CD8-positive, alpha-beta memory T cell (primary cell): ENCODE results near the gene CA5B. TPM values are rescaled to one million over a fixed set of nuclear protein-coding genes. Genes with fewer than 3 reads are reported as not detected.
A peak's percentile ranks its signal among the peaks of the same experiment; 100 is the strongest.
"Not testable (repeated sequence)": the region's sequence is repeated elsewhere in the genome, so short reads cannot be mapped to it uniquely, and the experiment has no call there.

Source experiments
- CTCF ChIA-PET: fragments of 350-600 bp; sonication (Branson Sonifier 250); formaldehyde crosslinking; loops from one replicate; lab custom pipeline; 2021; ENCODE audit warnings: antibody characterized with exemption; lab: Charles Lee
- POLR2A ChIA-PET: fragments of 350-600 bp; sonication (Branson Sonifier 250); formaldehyde crosslinking; loops from one replicate; lab custom pipeline; 2021; ENCODE audit warnings: antibody characterized with exemption; lab: Charles Lee
- DNase-seq, 5 donors: peaks; one replicate each; pipeline versions ENCODE4 v3.0.0 to v3.0.0-alpha.2; 2020 to 2022; ENCODE audit warnings: mixed read lengths in 1 of 5
- H3K27ac ChIP-seq: one replicate; pipeline ENCODE4 v1.7.0; 2013; ENCODE audit warnings: low read depth, mild to moderate bottlenecking, low read length, moderate library complexity
- H3K27me3 ChIP-seq: 2 replicates; pipeline ENCODE4 v1.7.0; 2013; ENCODE audit warnings: low read length, mild to moderate bottlenecking; ENCODE audit not compliant: insufficient read depth, poor library complexity, severe bottlenecking
- H3K36me3 ChIP-seq: 2 replicates; pipeline ENCODE4 v1.7.0; 2013; ENCODE audit warnings: mild to moderate bottlenecking, low read length, moderate library complexity; ENCODE audit not compliant: insufficient read depth
- H3K4me1 ChIP-seq: 2 replicates; pipeline ENCODE4 v1.7.0; 2013; ENCODE audit warnings: mild to moderate bottlenecking, low read length, moderate library complexity; ENCODE audit not compliant: insufficient read depth
- H3K4me3 ChIP-seq: 2 replicates; pipeline ENCODE4 v1.7.0; 2013; ENCODE audit warnings: mild to moderate bottlenecking, low read length
- H3K9me3 ChIP-seq: 2 replicates; pipeline ENCODE4 v1.7.0; 2013; ENCODE audit warnings: mild to moderate bottlenecking, low read length
- H3K27ac Mint-ChIP-seq, 8 donors: one replicate each; pipeline ENCODE4 v1.8.0; 2020 to 2021; ENCODE audit warnings: mixed read lengths in 8 of 8, mild to moderate bottlenecking in 6 of 8, inconsistent platforms in 3 of 8, moderate library complexity in 3 of 8
- H3K27me3 Mint-ChIP-seq, 2 donors: one replicate each; pipeline ENCODE4 v1.8.0; 2020 to 2021; ENCODE audit warnings: mixed read lengths in 2 of 2, mild to moderate bottlenecking in 1 of 2, moderate library complexity in 1 of 2
- H3K36me3 Mint-ChIP-seq, 3 donors: one replicate each; pipeline ENCODE4 v1.8.0; 2020 to 2021; ENCODE audit warnings: mixed read lengths in 3 of 3, inconsistent platforms in 1 of 3, mild to moderate bottlenecking in 1 of 3
- H3K4me1 Mint-ChIP-seq, 3 donors: one replicate each; pipeline ENCODE4 v1.8.0; 2020 to 2021; ENCODE audit warnings: mixed read lengths in 3 of 3, inconsistent platforms in 1 of 3, mild to moderate bottlenecking in 1 of 3
- H3K4me3 Mint-ChIP-seq, 7 donors: one replicate each; pipeline ENCODE4 v1.8.0; 2020 to 2021; ENCODE audit warnings: mixed read lengths in 7 of 7, mild to moderate bottlenecking in 6 of 7, moderate library complexity in 4 of 7, inconsistent platforms in 2 of 7
- H3K9me3 Mint-ChIP-seq, 5 donors: one replicate each; pipeline ENCODE4 v1.8.0; 2020 to 2022; ENCODE audit warnings: mixed read lengths in 5 of 5, mild to moderate bottlenecking in 3 of 5, moderate library complexity in 2 of 5, inconsistent platforms in 1 of 5
- polyA plus RNA-seq: library from polyadenylated mRNA; unstranded; fragments of 300-500 nt; fragmentation: Illumina TruSeq; gene quantifications from one replicate; pipeline ENCODE4 v1.2.3, GENCODE V29; 2021
- total RNA-seq, 2 experiments: library from RNA; stranded (reverse); gene quantifications; one replicate each; pipeline ENCODE4 v1.2.3, GENCODE V29; 2021

Gene CA5B
- total RNA-seq (1 to 10 TPM; 8.8 to 9.0 TPM), polyA plus RNA-seq (94.6 TPM)

- peak within 1 kb of the TSS; percentile 85 for H3K27ac ChIP-seq
- H3K36me3 ChIP-seq = no peaks in the 10 kb centered on the region
- H3K27me3 Mint-ChIP-seq = no peaks in the 10 kb centered on the region
- peak within 1 kb of the TSS; percentile 84 to 97 (median 95) for H3K27ac Mint-ChIP-seq
- H3K27me3 ChIP-seq = no peaks in the 10 kb centered on the region
- H3K4me3 ChIP-seq = peak within 1 kb of the TSS; percentile 86
- no peaks in the 10 kb centered on the region for H3K9me3 Mint-ChIP-seq
- peaks cover 13 to 24% (median 21%) of the 10 kb centered on the region in 3 donors for H3K36me3 Mint-ChIP-seq
- no peaks in the 10 kb centered on the region for H3K9me3 ChIP-seq
- H3K4me3 Mint-ChIP-seq = peak within 1 kb of the TSS; percentile 93 to 99 (median 98)
- peaks cover 23% of the 10 kb centered on the region for H3K4me1 ChIP-seq
- DNase-seq = peak; percentile 92 to 100 (median 97)
- CTCF ChIA-PET = interaction anchor here (0.6 to 3.6 kb wide), 6 partner anchors 12 to 405 kb away, joined by 3 to 31 read pairs (median 6); partner anchors contain the start of gene ZRSR2
- POLR2A ChIA-PET = interaction anchor here (0.7 to 3.7 kb wide), 10 partner anchors 12 to 116 kb away, joined by 3 to 62 read pairs (median 5); partner anchors contain the start of genes AP1S2 and ZRSR2
- peaks cover 50 to 59% (median 55%) of the 10 kb centered on the region in 3 donors for H3K4me1 Mint-ChIP-seq
Observed at GRCh38 chrX:15737959-15738902, at the start of gene CA5B. Gene CA5B (plus strand): TSS chrX:15738270. CDS start chrX:15750024, 11,754 bp downstream.

GRCh38 chrX:15694941-15695451 lies 43.1 kb upstream of the CA5B start:
- H3K9me3 Mint-ChIP-seq = no peaks in the 10 kb centered on the region
- no peaks in the 10 kb centered on the region for H3K27me3 Mint-ChIP-seq
- Histone ChIP-seq H3K9me3 (no peaks in the 10 kb centered on the region), H3K27ac (no peak overlapping the region), H3K36me3 (no peaks in the 10 kb centered on the region), H3K4me1 (no peaks in the 10 kb centered on the region), H3K27me3 (no peaks in the 10 kb centered on the region), H3K4me3 (no peak overlapping the region)
- peaks cover 9 to 15% (median 14%) of the 10 kb centered on the region in 3 donors for H3K4me1 Mint-ChIP-seq
- peak overlapping the region in 6 of 8 donors; percentile 7 to 84 (median 36) for H3K27ac Mint-ChIP-seq
- H3K36me3 Mint-ChIP-seq = peaks cover 8 to 44% (median 24%) of the 10 kb centered on the region in 3 donors
- POLR2A ChIA-PET = no interaction called here
- CTCF ChIA-PET = no interaction called here
- DNase-seq = no peak
- H3K4me3 Mint-ChIP-seq = no peak overlapping the region

- DNase-seq = no peak
- H3K27ac ChIP-seq = no peak overlapping the region
- Mint-ChIP-seq H3K36me3 (peaks cover 4 to 39% (median 19%) of the 10 kb centered on the region in 3 donors), H3K4me3 (no peak overlapping the region), H3K9me3 (no peaks in the 10 kb centered on the region), H3K27ac (peak overlapping the region in 1 of 8 donors; percentile 18), H3K27me3 (no peaks in the 10 kb centered on the region), H3K4me1 (peaks cover 0 to 6% (median 5%) of the 10 kb centered on the region in 3 donors)
- H3K4me1 ChIP-seq = no peaks in the 10 kb centered on the region
- no peak overlapping the region for H3K4me3 ChIP-seq
- no peaks in the 10 kb centered on the region for H3K9me3 ChIP-seq
- ChIA-PET CTCF (no interaction called here), POLR2A (no interaction called here)
- H3K36me3 ChIP-seq = no peaks in the 10 kb centered on the region
- H3K27me3 ChIP-seq = no peaks in the 10 kb centered on the region
Observed at GRCh38 chrX:15696516-15696915, 41.6 kb upstream of the CA5B start.

GRCh38 chrX:15702488-15703371 lies 35.3 kb upstream of the CA5B start:
- Mint-ChIP-seq H3K4me1 (no peaks in the 10 kb centered on the region), H3K36me3 (peaks cover 0 to 10% (median 3%) of the 10 kb centered on the region in 3 donors), H3K4me3 (no peak overlapping the region), H3K27me3 (no peaks in the 10 kb centered on the region), H3K27ac (no peak overlapping the region), H3K9me3 (no peaks in the 10 kb centered on the region)
- no peaks in the 10 kb centered on the region for H3K4me1 ChIP-seq
- no peak for DNase-seq
- H3K9me3 ChIP-seq = no peaks in the 10 kb centered on the region
- no peaks in the 10 kb centered on the region for H3K27me3 ChIP-seq
- POLR2A ChIA-PET = no interaction called here
- H3K36me3 ChIP-seq = no peaks in the 10 kb centered on the region
- CTCF ChIA-PET = no interaction called here
- H3K27ac ChIP-seq = no peak overlapping the region
- H3K4me3 ChIP-seq = no peak overlapping the region

- H3K36me3 Mint-ChIP-seq, H3K4me1 ChIP-seq, H3K27ac ChIP-seq, H3K27me3 ChIP-seq, H3K4me3 Mint-ChIP-seq, H3K36me3 ChIP-seq, H3K27me3 Mint-ChIP-seq, H3K4me1 Mint-ChIP-seq, POLR2A ChIA-PET, H3K4me3 ChIP-seq, CTCF ChIA-PET, DNase-seq, H3K9me3 Mint-ChIP-seq, H3K27ac Mint-ChIP-seq, H3K9me3 ChIP-seq: not testable (repeated sequence)
Observed at GRCh38 chrX:15703809-15704208, 34.3 kb upstream of the CA5B start.

GRCh38 chrX:15704273-15704672 lies 33.8 kb upstream of the CA5B start:
- POLR2A ChIA-PET, CTCF ChIA-PET, H3K9me3 ChIP-seq, H3K9me3 Mint-ChIP-seq, H3K27ac ChIP-seq, H3K4me3 Mint-ChIP-seq, H3K36me3 Mint-ChIP-seq, DNase-seq, H3K36me3 ChIP-seq, H3K4me3 ChIP-seq, H3K27me3 Mint-ChIP-seq, H3K27me3 ChIP-seq, H3K4me1 Mint-ChIP-seq, H3K4me1 ChIP-seq: not testable (repeated sequence)
- peak overlapping the region in 1 of 8 donors; percentile 47 for H3K27ac Mint-ChIP-seq

GRCh38 chrX:15714529-15714928 lies 23.5 kb upstream of the CA5B start:
- no peaks in the 10 kb centered on the region for H3K9me3 Mint-ChIP-seq
- DNase-seq = no peak
- peak overlapping the region in 1 of 8 donors; percentile 11 for H3K27ac Mint-ChIP-seq
- Histone ChIP-seq H3K4me3 (no peak overlapping the region), H3K36me3 (no peaks in the 10 kb centered on the region), H3K27ac (no peak overlapping the region), H3K9me3 (no peaks in the 10 kb centered on the region), H3K4me1 (no peaks in the 10 kb centered on the region), H3K27me3 (no peaks in the 10 kb centered on the region)
- H3K27me3 Mint-ChIP-seq = no peaks in the 10 kb centered on the region
- H3K4me1 Mint-ChIP-seq = peaks cover 0 to 7% (median 2%) of the 10 kb centered on the region in 3 donors
- peaks cover 5 to 13% (median 5%) of the 10 kb centered on the region in 3 donors for H3K36me3 Mint-ChIP-seq
- ChIA-PET CTCF (interaction anchor here (1.1 kb wide), 1 partner anchor 8 kb away, joined by 3 read pairs; no protein-coding TSS in a partner anchor), POLR2A (no interaction called here)
- H3K4me3 Mint-ChIP-seq = no peak overlapping the region
